SHP77 treated with DMSO at 0.1 percent for 48 hours (cell line): ENCODE data around the gene BBOF1.
"Not testable (repeated sequence)": the region's sequence is repeated elsewhere in the genome, so short reads cannot be mapped to it uniquely, and the experiment has no call there.

Source experiments
- DNase-seq: peaks from one replicate; lab custom pipeline; 2025; lab: John Stamatoyannopoulos, UW

BBOF1 gene

DNA sequence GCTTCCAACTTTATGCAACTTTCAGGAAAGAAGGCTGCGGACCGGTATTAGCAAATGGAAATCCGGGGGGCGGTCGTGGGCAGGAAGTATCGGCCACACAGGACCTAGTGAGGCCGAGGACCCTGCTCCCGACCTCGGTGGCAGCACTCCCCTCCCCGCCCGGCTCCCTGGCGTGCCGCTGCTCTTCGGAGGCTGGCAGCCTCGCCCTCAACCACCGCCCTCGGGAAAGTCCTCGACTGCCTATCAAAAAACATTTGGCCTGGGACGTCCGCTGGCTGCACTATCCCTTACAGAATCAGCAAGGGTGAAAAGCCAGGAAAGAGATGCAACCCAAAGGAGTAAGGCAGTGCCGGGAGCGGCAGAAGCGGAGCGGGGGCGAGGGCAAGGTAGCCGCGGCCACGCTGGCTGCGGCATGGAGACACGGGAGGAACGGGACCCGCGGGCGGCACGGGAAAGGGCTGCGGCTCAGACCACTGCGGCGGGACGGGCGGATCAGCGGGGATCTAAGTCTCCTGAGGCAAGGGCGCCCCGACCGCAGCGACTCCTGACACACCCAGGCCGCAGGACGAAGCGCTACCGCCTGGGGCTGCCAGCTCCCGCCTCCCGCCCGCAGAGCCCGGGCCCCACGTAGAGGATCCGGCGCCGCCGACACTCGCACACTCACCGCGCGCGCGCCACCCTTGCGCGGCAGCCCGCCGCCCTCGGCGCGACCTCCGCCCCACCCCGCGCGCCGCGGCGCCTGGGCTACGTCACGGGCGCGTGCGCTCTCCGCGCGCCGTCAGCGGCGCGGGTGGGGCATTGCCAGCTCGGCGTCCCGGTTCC, at the start of gene BBOF1, which contains the start of gene ENTPD5:
Gene BBOF1 (plus strand): TSS at position 764 of the 822 bp plus-strand sequence. CDS start 130 bp downstream, outside the sequence.
Gene ENTPD5 (minus strand): TSS at position 703 of the 822 bp plus-strand sequence. CDS start 31,186 bp downstream, outside the sequence.
- peak; percentile 34 for DNase-seq

DNA sequence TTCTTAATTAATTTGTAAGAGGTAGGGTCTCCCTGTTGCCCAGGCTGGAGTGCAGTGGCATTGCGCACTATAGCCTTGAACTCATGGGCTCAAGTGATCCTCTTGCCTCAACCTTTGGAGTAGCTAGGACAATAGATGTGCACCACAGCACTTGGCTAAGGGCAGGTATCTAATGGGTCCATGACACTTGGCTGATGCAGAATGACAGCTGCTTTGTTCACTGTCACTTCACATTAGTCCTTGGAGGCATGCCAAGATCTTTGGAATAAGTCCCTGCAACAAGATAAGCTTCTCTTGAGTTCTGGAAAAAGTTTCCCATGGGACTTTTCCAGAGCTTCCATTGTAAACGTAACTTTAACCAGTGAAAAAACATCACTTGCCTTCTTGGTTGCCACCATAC, 45.7 kb upstream of the BBOF1 start:
- no peak for DNase-seq

- no peak for DNase-seq
Measured at GRCh38 chr14:73976125-73976524, 43.0 kb upstream of the BBOF1 start.

DNA sequence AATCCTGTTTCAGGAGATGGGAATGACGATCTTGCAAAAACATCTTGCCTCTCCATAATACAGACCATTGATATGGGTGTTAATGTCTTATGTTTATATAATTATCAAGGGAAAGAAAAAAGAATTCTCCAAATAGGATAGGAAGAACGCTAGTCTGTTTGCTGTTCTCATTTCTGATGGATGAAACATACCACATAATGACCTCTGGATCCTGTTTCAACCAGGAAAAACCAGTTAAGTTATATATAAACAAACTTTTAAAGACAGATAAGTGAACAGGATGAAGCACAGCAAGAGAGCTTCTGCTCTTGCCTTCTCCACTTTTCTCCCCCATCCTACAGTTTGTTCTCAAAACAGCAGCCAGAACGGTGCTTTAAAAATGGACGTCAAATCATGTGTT, 41.3 kb upstream of the BBOF1 start:
- DNase-seq = no peak

DNA sequence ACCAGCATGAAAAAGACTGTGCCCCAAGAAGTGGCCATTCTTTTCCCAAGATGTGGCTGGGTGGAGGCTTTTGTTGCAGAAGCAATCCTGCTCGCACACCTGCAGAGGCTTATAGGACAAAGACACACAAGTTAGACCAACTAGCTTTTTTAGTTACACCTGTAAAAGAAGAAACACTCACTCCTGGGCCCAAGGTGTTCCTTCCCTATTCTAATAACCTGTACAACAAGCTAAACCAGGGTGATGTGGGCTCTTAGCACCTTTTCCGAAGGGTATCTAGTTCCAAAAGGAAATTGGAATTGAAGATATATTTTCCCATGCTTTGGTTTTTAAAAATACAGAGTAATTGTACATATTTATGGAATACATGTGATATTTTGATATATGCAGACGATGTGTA, 31.1 kb upstream of the BBOF1 start:
- no peak for DNase-seq

DNA sequence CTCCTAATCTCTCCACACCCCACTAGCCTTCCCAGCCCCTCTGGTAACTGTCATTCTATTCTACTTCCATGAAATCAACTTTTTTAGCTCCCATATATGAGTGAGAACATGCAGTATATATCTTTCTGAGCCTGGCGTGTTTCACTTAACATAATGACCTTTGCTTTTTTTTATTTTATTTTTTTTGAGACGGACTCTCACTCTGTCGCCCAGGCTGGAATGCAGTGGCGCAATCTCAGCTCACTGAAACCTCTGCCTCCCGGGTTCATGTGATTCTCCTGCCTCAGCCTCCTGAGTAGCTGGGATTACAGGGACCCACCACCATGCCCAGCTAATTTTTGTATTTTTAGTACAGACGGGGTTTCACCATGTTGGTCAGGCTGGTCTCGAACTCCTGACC, 30.5 kb upstream of the BBOF1 start:
- DNase-seq = not testable (repeated sequence)

DNA sequence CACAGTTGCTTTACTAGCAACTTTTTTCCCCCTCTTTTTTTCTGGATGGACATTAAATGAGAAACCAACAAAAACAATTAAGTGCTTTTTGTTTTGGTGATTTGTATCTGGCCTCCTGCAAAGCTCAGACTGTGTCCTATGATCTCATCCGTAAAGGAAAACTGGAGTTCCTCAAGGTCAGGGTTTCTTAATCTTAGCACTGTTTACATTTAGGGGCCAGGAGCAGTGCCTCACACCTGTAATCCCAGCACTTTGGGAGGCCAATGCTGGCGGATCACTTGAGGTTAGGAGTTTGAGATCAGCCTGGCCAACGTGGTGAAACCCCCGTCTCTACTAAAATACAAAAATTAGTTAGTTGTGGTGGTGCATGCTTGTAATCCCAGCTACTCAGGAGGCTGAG, 28.1 kb upstream of the BBOF1 start:
- DNase-seq = no peak

- not testable (repeated sequence) for DNase-seq
Measured at GRCh38 chr14:73994926-73995325, 24.2 kb upstream of the BBOF1 start.

DNA sequence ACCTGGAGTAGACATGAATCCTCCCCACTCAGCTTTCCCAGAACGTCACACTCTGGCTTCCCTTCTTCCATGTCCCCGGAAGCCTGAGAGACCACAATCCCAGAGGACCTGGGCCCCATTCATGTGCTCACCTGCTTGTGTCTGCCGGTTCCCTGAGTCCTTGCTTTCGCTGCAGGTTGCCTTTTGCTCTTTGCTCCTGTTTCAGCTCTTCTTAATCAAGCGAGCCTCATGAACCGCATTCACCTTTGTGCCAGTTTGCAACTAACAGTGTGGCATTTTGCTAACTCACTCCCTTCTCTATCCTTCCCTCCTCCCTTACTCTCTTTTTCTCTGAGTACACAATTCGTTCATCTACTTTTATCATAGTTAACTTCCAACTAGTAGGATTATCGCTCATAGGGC, 23.2 kb upstream of the BBOF1 start:
- DNase-seq = no peak

- no peak for DNase-seq
Measured at GRCh38 chr14:73996731-73997107, 22.4 kb upstream of the BBOF1 start.

- no peak for DNase-seq
Measured at GRCh38 chr14:73997108-73997943, 21.8 kb upstream of the BBOF1 start.

DNA sequence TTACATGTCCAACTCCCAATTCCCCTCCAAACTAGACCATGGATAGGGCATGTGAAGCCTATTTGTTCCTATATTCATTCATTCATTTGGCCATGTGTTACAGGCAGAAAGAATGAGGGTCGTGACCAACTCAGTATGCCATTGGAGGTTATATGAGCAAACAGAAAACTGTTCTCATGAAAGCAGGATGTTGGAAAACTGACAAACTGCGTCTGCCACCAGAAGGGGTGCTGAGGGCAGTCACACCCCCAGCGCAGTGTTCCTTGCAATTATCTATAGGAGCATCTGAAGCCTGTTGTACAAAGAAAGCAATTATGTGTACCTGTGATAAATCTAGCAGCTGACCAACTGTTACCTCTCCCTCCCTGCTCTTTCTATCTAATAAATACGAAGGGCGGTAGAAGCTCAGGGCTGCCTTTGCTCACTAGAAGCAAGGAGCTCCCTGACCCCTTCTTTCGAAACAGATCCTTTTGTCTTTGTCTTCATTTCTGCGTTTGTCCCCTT, 21.2 kb upstream of the BBOF1 start:
- no peak for DNase-seq

GRCh38 chr14:73998726-73999125, 20.4 kb upstream of the BBOF1 start:
- DNase-seq = no peak

DNA sequence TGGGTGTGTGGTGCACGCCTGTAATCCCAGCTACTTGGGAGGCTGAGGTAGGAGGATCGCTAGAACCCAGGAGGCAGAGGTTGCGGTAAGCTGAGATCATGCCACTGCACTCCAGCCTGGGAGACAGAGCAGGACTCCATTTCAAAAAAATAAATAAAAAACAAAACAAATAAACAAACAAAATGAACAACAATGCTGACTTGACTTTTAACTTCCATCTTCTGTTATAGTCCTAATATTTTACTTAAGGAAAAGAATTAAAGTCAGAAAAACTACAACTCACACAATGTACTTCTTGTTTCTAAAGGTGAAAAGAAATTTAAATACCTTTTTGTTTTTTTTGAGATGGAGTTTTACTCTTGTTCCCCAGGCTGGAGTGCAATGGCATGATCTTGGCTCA, 13.5 kb upstream of the BBOF1 start:
- not testable (repeated sequence) for DNase-seq

DNA sequence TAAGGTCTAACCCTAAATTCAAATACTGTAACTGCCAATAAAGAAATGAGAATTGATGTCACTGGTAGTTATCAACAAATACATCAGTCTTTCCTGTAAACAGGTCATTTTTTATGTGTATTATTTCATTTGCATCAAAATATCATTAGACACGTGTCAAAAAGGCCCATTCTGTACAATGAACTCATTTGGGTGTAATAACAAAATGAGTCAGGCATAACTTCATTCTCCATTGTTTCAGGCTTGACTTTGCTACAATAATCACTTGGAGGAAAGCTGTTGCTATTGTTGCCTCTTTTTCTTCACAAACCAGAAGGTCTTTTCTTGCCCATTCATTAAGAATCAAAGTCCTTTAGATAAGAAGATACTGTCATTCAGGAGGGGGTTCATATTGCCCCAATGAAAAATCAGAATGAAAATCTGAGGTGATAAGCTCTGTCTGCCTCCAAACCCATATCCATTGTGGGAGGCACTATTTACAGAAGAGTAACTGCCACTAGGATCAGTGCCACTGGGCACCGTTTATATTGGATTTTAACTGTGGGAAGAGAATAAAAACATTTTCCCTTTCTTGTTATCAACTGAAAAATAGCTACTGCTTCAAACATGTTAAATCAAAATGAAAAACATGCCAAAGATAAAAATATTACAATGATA, 10.2 kb upstream of the BBOF1 start:
- no peak for DNase-seq

DNA sequence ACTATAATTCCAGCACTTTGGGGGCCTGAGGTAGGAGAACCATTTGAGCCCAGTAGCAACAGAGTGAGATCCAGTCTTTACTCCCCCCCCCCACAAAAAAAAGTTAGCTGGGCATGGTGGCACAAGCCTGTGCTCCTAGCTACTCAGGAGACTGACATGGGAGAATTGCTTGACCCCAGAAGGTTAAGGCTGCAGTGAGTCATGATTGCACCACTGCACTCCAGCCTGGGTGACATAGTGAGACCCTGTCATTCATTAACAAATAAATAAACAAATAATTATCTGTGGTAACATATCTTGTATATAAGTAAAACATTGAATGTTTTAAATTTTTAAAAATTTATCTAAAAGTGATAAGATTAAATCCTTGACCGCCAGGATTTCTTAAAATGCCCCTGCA, 4.8 kb upstream of the BBOF1 start:
- no peak for DNase-seq

DNA sequence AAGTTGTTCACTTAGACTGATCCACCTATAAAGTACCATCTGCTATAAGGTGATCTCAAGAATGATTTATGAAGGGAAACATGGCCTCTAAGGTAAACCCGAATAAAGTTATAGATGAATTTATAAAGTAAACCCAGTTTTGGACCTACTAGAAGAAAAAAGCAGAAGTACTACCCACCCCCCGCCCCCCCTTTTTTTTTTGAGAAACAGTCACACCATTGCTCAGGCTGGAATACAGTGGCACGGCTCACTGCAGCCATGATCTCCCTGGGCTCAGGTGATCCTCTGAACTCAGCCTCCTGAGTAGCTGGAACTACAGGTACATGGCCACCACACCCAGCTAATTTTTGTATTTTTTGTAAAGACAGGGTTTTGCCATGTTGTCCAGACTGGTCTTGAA, 4.0 kb upstream of the BBOF1 start:
- no peak for DNase-seq

DNA sequence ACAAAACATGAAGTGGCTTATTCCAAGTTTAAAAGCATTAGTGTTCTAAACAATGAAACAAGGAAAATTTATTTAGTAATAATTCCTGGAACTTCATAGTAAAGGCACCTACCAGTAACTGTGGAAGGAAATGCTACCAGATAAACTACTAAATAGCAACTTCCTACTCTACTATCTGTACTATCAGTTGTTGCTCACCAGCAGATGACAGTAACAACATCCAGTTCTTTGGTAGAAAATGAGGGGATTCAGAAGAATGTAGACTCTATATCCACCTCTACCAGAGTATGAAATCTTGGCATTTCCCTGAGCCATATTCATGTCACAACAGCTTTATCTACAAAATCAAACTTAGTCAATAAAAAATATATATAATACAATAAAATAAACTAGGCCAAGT, 3.2 kb upstream of the BBOF1 start:
- no peak for DNase-seq

DNA sequence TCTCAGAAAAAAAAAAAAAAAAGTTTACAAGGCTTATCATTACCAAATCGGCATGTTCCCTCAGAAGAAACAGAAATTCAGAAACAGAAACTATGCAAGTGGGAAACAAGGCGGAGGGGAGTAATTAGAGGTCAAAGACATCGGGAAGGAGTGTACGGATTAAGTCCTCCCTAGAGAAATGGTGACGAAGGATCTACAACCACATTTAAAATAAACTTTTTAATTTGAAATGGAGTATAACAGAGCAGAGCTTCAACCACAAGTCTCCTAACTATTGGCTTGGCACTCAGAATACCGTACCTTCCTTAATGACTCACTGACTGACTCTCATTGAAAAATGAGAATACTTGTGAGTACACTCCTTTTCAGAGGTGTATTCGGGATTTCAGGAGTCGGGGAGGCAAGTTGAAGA, 969 bp upstream of the BBOF1 start:
- no peak for DNase-seq

- DNase-seq = peak; percentile 4
Measured at GRCh38 chr14:74019408-74020137, 424 bp downstream of the BBOF1 start.

DNA sequence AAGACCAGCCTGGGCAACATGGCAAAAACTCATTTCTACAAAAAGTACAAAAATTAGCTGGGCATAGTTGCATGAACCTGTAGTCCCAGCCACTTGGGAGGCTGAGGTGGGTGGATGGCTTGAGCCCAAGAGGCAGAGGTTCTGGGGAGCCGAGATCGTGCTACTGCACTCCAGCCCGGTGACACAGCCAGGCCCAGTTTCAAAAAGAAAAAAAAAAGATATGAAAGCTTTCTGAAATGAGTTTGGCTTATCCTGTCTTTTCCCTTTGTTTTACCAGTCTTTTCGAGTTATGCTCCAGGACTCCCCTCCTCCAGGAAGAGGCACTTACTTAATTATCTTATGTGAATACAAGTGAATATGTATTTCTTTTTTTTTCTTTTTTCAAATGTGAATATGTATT, 3.2 kb downstream of the BBOF1 start:
- no peak for DNase-seq

- no peak for DNase-seq
Measured at GRCh38 chr14:74029136-74029535, 10.0 kb downstream of the BBOF1 start.
